Measurements from ENCODE around the gene PUS7.
"Not testable (repeated sequence)": the region's sequence is repeated elsewhere in the genome, so short reads cannot be mapped to it uniquely, and the experiment has no call there.

Gene PUS7, protein sequence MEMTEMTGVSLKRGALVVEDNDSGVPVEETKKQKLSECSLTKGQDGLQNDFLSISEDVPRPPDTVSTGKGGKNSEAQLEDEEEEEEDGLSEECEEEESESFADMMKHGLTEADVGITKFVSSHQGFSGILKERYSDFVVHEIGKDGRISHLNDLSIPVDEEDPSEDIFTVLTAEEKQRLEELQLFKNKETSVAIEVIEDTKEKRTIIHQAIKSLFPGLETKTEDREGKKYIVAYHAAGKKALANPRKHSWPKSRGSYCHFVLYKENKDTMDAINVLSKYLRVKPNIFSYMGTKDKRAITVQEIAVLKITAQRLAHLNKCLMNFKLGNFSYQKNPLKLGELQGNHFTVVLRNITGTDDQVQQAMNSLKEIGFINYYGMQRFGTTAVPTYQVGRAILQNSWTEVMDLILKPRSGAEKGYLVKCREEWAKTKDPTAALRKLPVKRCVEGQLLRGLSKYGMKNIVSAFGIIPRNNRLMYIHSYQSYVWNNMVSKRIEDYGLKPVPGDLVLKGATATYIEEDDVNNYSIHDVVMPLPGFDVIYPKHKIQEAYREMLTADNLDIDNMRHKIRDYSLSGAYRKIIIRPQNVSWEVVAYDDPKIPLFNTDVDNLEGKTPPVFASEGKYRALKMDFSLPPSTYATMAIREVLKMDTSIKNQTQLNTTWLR

DNA sequence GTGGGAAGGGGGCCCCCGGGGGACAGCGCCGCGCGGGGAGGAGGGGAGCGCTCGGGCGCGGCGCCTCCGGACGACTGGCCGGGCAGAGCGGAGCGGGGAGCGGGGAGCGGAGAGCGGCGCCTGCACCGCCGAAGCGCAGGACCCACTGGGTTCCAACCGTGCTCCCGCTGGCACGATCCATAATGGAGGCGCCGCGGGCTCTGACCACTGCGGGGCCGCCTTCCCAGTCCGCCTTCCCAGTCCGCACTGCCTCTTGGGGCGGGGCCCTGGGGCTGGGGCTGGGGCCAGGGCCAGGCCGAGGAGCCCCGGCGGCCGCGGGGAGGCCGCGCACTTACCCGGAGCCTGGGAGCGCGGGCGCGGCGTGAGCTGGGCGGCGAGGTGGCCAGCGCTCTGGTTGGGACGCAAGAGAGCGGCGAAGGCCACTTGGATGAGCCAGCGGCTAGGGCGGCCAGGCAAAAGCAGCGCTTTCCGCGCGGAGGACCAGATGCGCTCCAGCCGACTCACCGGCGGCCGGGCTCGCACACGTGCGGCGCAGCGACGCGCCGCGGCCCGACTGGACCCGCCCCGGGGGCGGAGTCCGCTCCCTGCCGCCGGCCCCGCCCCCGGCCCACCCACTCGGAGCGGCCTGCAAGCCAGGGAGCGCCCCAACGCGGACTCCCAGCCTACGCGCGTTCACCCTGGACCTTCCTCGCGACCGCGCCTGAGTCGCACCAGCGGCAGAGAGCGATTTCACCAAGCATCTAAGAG lies at the start of gene PUS7:
TSS of gene PUS7 (minus strand) at position 555 of the 747 bp plus-strand sequence. CDS start 13,759 bp downstream, outside the sequence.
- in situ Hi-C loops (cut with MboI; ENCODE audit: low sequenced_read_pairs), result no loop called here
- no peaks in the 10 kb centered on the region for H3K27me3 ChIP-seq (ENCODE audit: low read depth)
- peak within 1 kb of the TSS; percentile 58 for H3K4me3 ChIP-seq
- H3K9me3 ChIP-seq, result no peaks in the 10 kb centered on the region
- peaks cover 9% of the 10 kb centered on the region for H3K4me1 ChIP-seq
- DNase-seq (ENCODE audit: low spot score in 2 of 2), result peak; percentile 83 to 91
- peaks cover 26% of the 10 kb centered on the region for H3K36me3 ChIP-seq (replicated peaks)

- H3K4me3 ChIP-seq, result no peak overlapping the region
- H3K36me3 ChIP-seq (replicated peaks), result peaks cover 38% of the 10 kb centered on the region
- no peak for DNase-seq (ENCODE audit: low spot score in 2 of 2)
- H3K4me1 ChIP-seq, result no peaks in the 10 kb centered on the region
- H3K27me3 ChIP-seq (ENCODE audit: low read depth), result no peaks in the 10 kb centered on the region
- no peaks in the 10 kb centered on the region for H3K9me3 ChIP-seq
- in situ Hi-C loops (cut with MboI; ENCODE audit: low sequenced_read_pairs), result no loop called here
Observed at GRCh38 chr7:105567821-105568220, 45.8 kb upstream of the PUS7 start.

DNA sequence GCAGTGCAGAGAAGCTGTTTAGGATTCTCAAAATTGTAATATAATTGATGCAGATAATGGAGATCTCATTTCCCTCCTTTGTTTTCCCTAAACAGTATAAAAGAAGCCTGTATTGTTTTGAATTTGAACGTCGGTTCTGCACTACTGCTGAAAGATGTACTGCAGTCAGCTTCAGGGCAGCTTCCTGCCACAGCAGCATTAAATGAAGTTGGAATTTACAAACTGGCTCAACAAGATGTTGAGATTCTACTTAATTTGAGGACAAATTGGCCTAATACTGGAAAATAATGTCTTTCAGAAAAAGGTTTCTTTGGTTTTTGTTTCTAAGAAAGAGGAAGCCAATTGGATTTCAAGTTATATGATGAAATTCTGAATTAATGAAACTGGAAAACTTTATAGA lies 45.0 kb upstream of the PUS7 start:
- DNase-seq (ENCODE audit: low spot score in 2 of 2), result no peak
- peaks cover 38% of the 10 kb centered on the region for H3K36me3 ChIP-seq (replicated peaks)
- in situ Hi-C loops (cut with MboI; ENCODE audit: low sequenced_read_pairs), result no loop called here

DNA sequence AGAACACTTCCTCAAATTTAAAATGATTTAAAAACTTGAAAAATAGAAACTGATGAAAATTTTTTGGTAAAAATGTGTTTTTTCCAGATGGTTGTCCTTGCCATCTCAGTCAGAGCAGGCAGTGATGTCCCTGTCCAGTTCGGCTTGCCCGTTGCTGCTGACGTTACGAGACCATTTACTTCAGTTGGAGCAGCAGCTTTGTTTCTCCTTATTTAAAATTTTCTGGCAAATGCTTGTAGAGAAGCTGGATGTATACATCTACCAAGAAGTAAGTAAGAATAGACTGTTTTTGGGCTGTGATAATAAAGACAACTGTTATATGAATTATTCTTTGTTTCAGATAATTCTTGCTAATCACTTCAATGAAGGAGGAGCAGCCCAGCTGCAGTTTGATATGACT lies 43.1 kb upstream of the PUS7 start:
- in situ Hi-C loops (cut with MboI; ENCODE audit: low sequenced_read_pairs), result no loop called here
- DNase-seq (ENCODE audit: low spot score in 2 of 2), result no peak
- Histone ChIP-seq H3K4me1 (no peaks in the 10 kb centered on the region), H3K27me3 (ENCODE audit: low read depth) (no peaks in the 10 kb centered on the region), H3K4me3 (no peak overlapping the region), H3K36me3 (replicated peaks) (peaks cover 40% of the 10 kb centered on the region), H3K9me3 (no peaks in the 10 kb centered on the region)

More for the DNA sequence above, 45.0 kb upstream of the PUS7 start:
- Histone ChIP-seq H3K4me1 (no peaks in the 10 kb centered on the region), H3K4me3 (no peak overlapping the region), H3K27me3 (ENCODE audit: low read depth) (no peaks in the 10 kb centered on the region), H3K9me3 (no peaks in the 10 kb centered on the region)

DNA sequence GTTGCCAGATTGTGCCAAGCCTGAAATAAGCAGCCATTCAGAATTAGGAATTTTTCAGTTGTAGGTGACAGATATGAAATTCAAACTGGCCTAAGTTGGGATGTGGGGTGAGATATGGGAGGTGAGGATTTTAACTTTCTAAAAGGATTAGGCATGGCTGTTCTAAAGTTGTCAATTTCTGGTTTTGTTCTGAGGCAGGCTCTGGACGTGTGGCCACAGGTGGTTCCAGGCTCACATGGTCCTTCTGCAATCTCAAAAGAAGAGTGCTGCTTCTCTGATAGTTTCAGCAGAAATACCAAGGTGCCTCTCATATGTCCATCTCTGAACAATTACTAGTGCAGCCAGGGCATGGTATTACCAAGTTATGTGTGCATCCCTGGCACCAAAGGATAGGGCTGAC lies 37.9 kb upstream of the PUS7 start:
- Histone ChIP-seq H3K4me3 (no peak overlapping the region), H3K36me3 (replicated peaks) (peaks cover 56% of the 10 kb centered on the region), H3K4me1 (no peaks in the 10 kb centered on the region), H3K27me3 (ENCODE audit: low read depth) (no peaks in the 10 kb centered on the region), H3K9me3 (no peaks in the 10 kb centered on the region)
- in situ Hi-C loops (cut with MboI; ENCODE audit: low sequenced_read_pairs), result no loop called here
- DNase-seq (ENCODE audit: low spot score in 2 of 2), result no peak

- Histone ChIP-seq H3K4me3 (no peak overlapping the region), H3K4me1 (peaks cover 9% of the 10 kb centered on the region), H3K36me3 (replicated peaks) (peaks cover 34% of the 10 kb centered on the region), H3K27me3 (ENCODE audit: low read depth) (no peaks in the 10 kb centered on the region), H3K9me3 (no peaks in the 10 kb centered on the region)
- no peak for DNase-seq (ENCODE audit: low spot score in 2 of 2)
- in situ Hi-C loops (cut with MboI; ENCODE audit: low sequenced_read_pairs), result no loop called here
Observed at GRCh38 chr7:105538339-105538738, 16.3 kb upstream of the PUS7 start.

DNA sequence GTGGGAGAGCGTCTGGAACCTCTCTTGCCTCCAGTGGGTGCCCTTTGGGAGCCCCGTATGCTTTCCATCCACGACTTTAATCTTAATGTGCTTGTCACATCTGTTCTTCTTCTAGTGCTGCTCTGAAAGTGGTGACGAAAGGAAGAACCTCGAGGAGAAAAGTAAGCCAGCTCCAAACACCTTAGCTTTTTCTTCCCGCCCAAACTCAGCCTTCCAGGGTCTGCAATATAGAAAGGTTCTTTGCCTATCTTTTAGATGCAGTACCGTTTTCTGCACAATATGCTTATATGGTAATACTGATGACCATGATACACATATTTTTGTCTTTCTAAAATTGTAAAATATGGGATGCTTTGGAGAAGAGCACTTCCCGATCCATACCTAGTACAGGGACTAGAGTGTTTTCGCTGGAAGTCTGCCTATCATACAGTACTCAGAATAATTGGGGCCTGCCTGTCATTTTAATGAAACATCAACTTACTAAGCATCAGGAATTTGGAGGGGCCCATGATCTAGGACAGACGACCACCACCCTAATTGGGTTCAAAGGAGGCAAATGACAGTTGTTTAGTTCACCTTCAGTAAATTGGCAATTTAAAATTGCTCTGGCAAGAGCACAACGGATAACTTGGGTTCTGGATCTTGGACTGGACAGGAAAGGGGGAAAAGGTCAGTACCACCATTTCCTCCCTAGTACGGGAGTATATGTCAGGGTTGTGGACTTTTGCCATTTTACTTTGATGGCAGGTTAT lies 10.8 kb upstream of the PUS7 start:
- in situ Hi-C loops (cut with MboI; ENCODE audit: low sequenced_read_pairs), result no loop called here
- Histone ChIP-seq H3K36me3 (replicated peaks) (peaks cover 21% of the 10 kb centered on the region), H3K4me3 (peak overlapping the region; percentile 99), H3K4me1 (peaks cover 6% of the 10 kb centered on the region), H3K27me3 (ENCODE audit: low read depth) (no peaks in the 10 kb centered on the region), H3K9me3 (no peaks in the 10 kb centered on the region)
- no peak for DNase-seq (ENCODE audit: low spot score in 2 of 2)

- in situ Hi-C loops (cut with MboI; ENCODE audit: low sequenced_read_pairs), result no loop called here
- Histone ChIP-seq H3K36me3 (replicated peaks) (peaks cover 12% of the 10 kb centered on the region), H3K4me3 (peak within 1 kb of the TSS; percentile 99), H3K27me3 (ENCODE audit: low read depth) (no peaks in the 10 kb centered on the region), H3K9me3 (no peaks in the 10 kb centered on the region), H3K4me1 (peaks cover 6% of the 10 kb centered on the region)
- peak; percentile 88 to 94 for DNase-seq (ENCODE audit: low spot score in 2 of 2)
Observed at GRCh38 chr7:105531792-105532671, 10.0 kb upstream of the PUS7 start, which contains the start of gene RINT1. Gene RINT1, plus strand, starts transcription at chr7:105532201. Its CDS starts 115 bp downstream, at chr7:105532316.

DNA sequence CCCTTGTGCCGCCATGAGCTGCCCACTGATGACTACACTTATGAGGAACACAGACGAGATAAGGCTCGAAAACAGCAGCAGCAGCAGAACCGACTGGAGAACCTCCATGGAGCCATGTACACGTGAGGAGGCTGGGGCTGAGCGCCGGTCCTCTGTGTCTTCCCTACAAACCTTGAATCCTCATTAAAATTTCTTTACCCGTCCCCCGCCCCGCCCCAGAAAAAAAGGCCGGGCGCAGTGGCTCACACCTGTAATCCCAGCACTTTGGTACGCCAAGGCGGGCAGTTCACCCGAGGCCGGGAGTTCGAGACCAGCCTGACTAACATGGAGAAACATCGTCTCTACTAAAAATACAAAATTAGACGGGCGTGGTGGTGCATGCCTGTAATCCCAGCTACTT lies 8.5 kb upstream of the PUS7 start:
- H3K36me3 ChIP-seq (replicated peaks), result peaks cover 10% of the 10 kb centered on the region; the same call in 1 of the 2 replicates
- H3K4me1 ChIP-seq, result peaks cover 6% of the 10 kb centered on the region
- DNase-seq (ENCODE audit: low spot score in 2 of 2), result no peak
- no peaks in the 10 kb centered on the region for H3K27me3 ChIP-seq (ENCODE audit: low read depth)
- H3K9me3 ChIP-seq, result no peaks in the 10 kb centered on the region
- in situ Hi-C loops (cut with MboI; ENCODE audit: low sequenced_read_pairs), result no loop called here
- H3K4me3 ChIP-seq, result no peak overlapping the region

GRCh38 chr7:105530126-105530525 lies 8.1 kb upstream of the PUS7 start:
- in situ Hi-C loops (cut with MboI; ENCODE audit: low sequenced_read_pairs), result no loop called here

GRCh38 chr7:105527737-105528136 lies 5.7 kb upstream of the PUS7 start:
- H3K4me1 ChIP-seq; H3K36me3 ChIP-seq (replicated peaks); H3K27me3 ChIP-seq (ENCODE audit: low read depth); H3K4me3 ChIP-seq; DNase-seq (ENCODE audit: low spot score in 2 of 2); in situ Hi-C loops (cut with MboI; ENCODE audit: low sequenced_read_pairs); H3K9me3 ChIP-seq: not testable (repeated sequence)

More at GRCh38 chr7:105530126-105530525, 8.1 kb upstream of the PUS7 start:
- peaks cover 6% of the 10 kb centered on the region for H3K4me1 ChIP-seq
- H3K36me3 ChIP-seq (replicated peaks), result peaks cover 10% of the 10 kb centered on the region; the same call in 1 of the 2 replicates
- no peak overlapping the region for H3K4me3 ChIP-seq
- H3K27me3 ChIP-seq (ENCODE audit: low read depth), result no peaks in the 10 kb centered on the region
- H3K9me3 ChIP-seq, result no peaks in the 10 kb centered on the region
- DNase-seq (ENCODE audit: low spot score in 2 of 2), result no peak

DNA sequence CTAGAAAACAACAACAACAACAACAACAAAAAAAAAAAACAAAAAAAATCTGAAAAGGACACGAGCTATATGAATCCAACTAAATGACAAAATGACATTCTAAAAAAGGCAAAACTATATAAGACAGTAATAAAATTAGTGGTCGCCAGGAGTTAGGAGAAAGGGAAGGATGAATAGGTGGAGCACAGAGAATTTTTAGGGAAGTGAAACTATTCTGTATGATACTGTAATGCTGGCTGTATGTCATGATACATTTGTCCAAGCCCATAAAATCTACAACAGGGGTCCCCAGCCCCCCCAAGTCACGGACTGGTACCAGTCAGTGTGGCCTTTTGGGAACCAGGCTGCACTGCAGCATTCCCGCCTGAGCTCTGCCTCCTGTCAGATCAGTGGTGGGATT lies 2.8 kb upstream of the PUS7 start:
- in situ Hi-C loops (cut with MboI; ENCODE audit: low sequenced_read_pairs), result no loop called here
- Histone ChIP-seq H3K4me3 (no peak overlapping the region), H3K9me3 (no peaks in the 10 kb centered on the region), H3K4me1 (peaks cover 5% of the 10 kb centered on the region), H3K36me3 (replicated peaks) (peaks cover 4% of the 10 kb centered on the region), H3K27me3 (ENCODE audit: low read depth) (no peaks in the 10 kb centered on the region)
- no peak for DNase-seq (ENCODE audit: low spot score in 2 of 2)

All from HAP-1 (cell line).